GM12891 (cell line): ENCODE results near the gene COMT.

ENCODE experiments used
- PAX5 ChIP-seq: IDR thresholded peaks from 2 replicates; pipeline ENCODE4 v1.6.1; 2011; ENCODE audit warnings: low read length, moderate library complexity, mild to moderate bottlenecking; ENCODE audit not compliant: insufficient read depth, severe bottlenecking
- POLR2A ChIP-seq: IDR thresholded peaks from 2 replicates; pipeline ENCODE4 v1.6.1; 2011; ENCODE audit warnings: low read depth, low read length, control low read depth
- POLR2AphosphoS5 ChIP-seq: IDR thresholded peaks from 2 replicates; pipeline ENCODE4 v1.6.1; 2011; ENCODE audit warnings: low read depth, low read length, control low read depth
- POU2F2 ChIP-seq: IDR thresholded peaks from 2 replicates; pipeline ENCODE4 v1.6.1; 2011; ENCODE audit warnings: low read depth, mild to moderate bottlenecking, control low read depth, low read length, moderate library complexity
- SPI1 ChIP-seq: IDR thresholded peaks from 2 replicates; pipeline ENCODE4 v1.6.1; 2011; ENCODE audit warnings: low read depth, low read length, control low read depth
- TAF1 ChIP-seq: IDR thresholded peaks from 2 replicates; pipeline ENCODE4 v1.6.1; 2011; ENCODE audit warnings: low read depth, low read length, control low read depth

DNA sequence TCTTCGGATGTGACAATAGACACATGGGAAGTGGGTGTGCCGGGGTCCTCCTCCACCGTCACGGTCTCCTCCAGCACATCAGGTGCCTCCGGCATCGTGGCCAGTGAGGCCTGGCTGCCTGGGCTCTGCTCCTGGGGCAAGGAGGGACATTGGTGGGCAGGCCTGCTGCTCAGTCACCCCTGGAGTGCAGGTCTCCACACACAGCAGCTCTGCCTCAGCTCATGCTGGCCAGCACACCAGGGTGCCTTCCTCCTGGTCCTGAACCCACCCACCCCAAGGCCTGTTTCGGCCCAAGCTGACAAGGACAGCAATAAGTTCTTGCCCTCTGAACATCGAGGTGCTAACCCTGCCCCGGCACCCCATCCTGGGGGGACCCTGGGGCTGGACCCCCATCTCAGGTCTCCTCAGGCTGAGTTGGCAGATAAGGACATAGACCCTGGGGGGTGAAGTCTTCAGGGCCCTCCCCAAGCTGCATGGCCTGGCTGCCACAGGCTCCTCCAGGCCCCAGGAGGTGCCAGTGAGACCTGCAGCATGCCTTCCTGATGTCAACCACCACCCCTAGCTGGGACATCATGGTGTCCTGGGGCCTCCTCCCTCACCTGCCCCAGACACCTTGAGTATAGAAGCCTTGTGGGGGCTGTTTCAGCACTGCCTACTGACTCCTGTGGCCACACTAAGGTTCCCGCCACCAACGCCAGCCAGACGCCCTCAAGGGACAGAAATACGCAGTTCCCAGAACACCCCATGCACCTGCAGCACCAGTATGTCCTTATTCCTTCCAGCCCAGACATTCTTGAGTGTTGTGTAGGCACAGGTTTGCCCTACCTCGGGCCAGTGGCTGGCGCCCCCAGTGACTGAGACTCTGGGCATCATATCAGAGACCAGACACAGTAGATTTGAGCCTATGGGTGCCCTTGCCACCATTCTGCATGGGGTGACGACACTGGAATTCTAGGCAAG, 40.7 kb downstream of the COMT start:
- no peak for TF ChIP-seq POLR2AphosphoS5
- no peak for TF ChIP-seq POLR2A
- no peak for TF ChIP-seq SPI1
- no peak for TF ChIP-seq TAF1
- TF ChIP-seq PAX5: no peak
- no peak for TF ChIP-seq POU2F2
